GM19438 (cell line): Measurements from ENCODE around the gene MYO7A.

Experiments used
- ATAC-seq: cut with Tn5 transposase; IDR thresholded peaks from one replicate; pipeline ENCODE4 v1.9.1; 2021; ENCODE audit warnings: low read depth; ENCODE audit not compliant: unreplicated experiment

MYO7A gene

DNA sequence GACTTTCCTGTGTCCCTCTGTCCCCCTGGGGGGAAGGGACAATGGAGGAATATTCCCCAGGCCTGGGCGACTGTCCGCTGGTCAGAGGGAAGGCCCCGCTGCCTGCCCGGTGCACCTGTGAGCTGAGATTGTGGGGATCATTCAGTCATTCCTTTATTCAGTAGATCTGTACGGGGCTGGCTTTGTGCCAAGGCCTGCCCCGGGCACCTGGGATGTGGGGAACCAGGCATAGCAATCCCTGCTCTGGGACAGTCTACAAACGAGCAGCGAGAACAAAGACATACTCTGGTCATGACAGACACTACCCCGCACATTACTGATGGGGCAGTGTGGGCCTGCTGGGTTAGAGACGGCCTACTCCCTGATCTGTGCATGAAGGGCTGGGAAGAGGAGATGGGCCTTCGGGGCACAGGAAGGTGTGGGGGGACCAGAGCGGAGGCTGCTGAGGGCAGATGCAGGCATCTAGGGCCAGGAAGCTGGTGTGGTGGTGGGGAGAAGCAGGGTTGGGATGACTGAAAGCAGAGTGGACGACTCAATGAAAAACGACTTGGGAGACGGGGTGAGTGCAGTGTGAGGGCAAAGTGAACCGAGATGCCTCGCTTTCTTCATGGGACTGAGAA, 1.8 kb upstream of the MYO7A start:
- no peak for ATAC-seq

DNA sequence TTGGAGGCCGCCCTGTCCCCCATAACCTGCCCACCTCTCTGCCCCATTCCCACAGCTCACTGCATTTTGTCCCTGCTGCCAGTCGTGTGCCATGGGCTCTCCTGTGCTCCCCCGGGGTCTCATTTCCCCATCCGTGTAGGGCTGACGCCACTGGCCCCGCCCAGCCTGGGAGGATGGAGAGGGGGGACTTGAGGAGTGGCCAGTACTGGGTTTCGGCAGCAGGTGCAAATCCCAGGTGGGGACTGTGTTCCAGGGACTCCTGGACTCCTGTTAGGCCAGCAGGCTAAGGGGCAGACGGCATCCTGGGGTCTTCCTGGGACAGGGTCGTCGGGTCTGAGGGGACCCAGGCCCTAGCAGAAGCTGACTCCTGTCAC, 1.2 kb upstream of the MYO7A start:
- ATAC-seq, result no peak

DNA sequence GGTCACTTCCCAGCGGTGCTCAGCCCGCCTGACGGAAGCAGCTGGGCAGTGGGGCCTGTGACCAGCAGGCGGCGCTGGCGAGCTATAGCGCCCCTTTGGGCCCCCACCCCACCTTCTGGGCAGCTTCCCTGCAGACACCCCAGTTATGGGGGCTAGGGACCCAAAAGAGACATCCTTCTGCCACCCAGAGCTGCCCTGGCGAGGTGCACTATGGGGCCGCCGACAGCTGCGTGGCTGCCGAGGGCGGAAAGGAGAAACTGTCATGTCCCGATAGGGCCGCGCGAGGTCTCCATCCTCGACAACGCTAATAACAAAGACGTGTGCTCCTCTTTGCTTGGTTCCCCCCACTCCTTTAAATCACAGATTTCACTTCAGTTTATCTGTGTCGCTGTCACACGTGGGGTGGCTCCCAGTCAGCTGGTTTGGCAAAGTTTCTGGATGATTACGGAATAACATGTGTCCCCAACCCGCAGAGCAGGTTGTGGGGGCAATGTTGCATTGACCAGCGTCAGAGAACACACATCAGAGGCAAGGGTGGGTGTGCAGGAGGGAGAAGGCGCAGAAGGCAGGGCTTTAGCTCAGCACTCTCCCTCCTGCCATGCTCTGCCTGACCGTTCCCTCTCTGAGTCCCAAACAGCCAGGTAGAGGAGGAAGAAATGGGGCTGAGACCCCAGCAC, 673 bp upstream of the MYO7A start:
- no peak for ATAC-seq

DNA sequence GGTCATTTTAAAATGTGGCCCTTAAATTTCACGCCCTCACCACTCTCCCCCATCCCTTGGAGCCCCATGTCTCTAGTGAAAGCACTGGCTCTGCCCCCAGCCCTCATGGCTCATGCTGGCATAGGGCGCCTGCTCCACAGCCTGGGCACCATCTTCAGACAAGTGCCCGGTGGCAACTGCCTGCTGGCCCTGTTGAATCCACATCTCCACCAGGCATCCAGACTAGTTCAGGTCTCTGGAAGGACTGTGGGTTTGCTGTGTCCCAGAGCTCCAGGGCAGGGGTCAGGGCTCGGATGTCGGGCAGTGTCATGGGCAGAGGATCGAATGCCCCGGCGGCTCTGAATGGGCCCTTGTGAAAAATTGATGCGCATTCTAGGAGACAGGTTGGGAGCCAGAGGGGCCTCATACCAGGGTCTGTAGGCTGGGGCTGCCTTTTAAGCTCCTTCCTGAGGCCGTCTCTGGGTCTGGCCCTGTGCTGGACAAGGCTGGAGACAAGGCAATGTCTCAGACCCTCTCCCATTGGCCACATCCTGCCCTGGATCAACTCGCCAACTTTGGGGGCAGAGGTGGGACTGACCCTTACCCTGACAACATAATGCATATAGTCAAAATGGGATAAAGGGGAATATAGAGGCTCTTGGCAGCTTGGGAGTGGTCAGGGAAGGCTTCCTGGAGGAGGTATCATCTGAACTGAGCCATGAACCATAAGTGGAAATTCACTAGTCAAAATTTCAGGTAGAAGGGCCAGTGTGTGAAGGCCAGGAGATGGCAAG, 1.2 kb downstream of the MYO7A start:
- no peak for ATAC-seq

DNA sequence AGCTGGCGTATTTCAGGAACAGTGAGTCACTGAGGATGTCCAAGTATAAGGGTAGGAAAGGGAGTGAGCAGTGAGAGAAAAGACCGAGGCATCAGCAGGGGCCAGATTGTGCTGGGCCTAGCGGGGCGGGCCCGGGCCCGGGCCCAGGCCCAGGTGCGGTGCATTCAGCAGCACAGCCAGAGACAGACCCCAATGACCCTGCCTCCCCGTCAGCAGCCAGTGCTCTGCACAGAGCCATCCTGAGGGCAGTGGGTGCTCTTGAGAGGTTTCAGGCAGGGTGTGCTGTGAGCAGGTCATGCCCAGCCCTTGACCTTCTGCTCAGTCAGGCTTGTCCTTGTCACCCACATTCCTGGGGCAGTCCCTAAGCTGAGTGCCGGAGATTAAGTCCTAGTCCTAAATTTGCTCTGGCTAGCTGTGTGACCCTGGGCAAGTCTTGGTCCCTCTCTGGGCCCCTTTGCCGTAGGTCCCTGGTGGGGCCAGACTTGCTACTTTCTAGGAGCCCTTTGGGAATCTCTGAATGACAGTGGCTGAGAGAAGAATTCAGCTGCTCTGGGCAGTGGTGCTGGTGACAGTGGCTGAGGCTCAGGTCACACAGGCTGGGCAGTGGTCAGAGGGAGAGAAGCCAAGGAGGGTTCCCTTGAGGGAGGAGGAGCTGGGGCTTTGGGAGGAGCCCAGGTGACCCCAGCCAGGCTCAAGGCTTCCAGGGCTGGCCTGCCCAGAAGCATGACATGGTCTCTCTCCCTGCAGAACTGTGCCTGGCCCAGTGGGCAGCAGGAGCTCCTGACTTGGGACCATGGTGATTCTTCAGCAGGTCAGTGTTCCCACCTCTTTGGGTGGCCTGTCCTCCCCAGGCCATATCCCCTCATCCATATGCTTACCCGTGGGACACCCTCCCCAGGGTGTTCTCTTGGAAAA, 2.1 kb downstream of the MYO7A start:
- no peak for ATAC-seq

DNA sequence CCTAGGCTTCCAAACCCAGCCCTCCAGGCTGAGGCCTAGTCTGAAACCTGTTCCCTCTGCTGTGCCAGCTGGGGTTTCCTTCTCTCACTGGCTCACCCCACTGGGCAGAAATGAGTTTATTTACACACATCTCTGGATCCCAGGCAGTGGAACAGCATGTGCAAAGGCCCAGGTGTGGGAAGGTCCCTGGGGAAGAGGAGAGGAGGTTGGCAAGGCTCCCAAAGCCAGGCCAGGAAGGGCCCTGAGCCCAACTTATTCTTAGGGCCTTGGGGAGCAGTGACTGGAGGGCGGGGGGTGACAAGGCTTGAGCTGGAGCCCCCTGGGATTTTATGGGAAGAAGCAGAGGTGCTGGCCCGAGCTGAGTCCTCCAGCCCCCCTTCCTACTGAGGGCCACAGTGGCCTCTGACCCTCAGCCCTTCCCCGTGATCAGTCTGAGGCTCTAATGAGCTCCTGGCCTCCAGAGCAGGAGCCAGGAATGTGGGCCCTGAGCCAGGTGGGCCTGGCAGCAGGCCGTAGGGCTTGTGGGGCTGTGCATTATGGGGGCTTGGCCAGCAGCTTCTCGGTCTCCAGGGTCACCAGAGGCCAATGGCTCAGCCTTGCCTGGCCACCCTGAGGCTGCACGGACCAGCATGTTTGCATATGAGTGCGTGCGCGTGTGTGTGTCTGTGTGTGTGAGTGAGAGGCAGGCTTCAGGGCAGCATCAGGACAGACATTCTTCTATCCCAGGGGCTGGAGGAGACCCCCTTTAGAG, 2.9 kb downstream of the MYO7A start:
- ATAC-seq, result no peak

DNA sequence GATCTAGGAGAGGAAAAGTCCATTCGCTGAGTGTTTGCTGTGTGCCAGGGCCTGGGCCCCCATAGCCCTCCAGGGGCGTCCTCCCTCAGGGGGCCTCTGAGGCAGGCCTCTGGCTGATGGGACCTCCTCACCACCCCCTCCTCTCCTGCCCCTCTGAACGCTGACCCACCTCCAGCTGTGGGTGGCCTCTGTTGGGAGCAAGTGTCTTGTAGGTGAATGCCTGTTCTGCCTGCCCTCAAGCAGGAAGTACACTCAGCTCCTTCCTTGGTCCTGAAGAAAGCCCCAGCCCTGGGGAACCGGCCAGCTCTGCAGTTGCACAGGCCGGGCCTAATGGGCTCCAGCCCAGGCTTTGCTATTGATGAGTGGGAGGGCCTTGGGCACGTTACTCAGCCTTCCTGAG, 3.5 kb downstream of the MYO7A start:
- no peak for ATAC-seq

DNA sequence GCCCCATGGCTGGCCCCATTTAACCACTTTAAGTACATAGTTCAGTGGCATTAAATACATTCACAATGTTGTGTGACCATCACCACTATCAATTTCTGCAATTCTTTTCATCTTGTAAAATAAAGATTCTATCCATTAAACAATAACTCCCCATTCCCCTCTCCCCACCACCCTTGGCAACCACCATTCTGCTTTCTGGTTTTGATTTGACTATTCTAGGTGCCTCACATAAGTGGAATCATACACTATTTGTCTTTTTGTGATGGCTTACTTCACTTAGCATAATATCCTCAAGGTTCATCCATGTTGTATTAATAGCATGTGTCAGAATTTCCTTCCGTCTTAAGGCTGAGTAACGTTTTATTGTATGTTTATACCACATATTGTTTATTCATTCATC, 7.0 kb downstream of the MYO7A start:
- ATAC-seq, result no peak

DNA sequence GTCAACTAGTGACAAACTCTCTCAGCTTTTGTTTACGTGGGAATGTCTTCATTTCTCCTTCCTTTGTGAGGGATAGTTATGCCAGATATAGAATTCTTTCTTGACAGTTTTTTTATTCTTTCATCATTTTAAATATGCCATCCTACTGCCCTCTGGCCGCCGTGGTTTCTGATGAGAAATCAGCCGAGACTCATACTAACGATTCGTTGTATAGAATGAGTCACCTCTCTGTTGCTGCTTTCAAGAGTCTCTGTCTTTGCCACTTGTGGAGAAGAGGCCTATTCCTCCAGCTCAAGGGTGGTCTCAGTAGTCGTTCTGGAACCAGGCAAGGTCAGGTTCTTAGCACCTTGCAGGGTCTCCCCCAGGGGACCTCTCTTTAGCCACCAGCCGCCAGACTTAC, 8.0 kb downstream of the MYO7A start:
- no peak for ATAC-seq

DNA sequence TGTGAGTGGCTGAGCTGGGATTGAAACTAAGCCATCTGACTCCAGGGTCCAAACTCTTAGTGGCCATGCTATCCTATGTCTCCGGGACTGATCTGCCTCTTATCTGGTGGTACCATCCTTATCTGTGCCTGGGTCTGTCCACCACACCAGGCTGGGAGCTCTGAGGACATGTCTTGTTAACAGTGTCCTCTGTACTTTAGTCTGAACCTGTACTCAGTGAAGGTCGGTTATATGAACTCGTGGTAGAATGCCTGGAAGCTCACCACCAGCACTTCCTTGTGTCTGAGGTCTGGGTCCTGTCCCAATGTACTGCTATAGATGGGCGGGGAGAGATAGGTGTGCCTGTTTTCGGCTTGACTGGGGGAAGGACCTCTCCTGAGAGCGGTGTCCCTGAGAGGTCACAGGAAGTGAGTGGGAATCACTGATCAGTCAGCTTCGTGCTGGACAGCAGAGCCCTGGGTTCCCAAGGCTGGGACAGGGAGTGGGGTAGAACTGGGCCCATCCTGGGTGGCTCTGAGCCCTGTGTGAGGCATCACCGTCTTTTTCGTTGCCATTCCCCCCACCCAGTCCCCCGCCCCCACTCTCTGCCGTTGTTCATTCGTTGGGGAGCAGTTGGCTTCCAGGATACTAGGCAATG, 8.9 kb downstream of the MYO7A start:
- no peak for ATAC-seq

DNA sequence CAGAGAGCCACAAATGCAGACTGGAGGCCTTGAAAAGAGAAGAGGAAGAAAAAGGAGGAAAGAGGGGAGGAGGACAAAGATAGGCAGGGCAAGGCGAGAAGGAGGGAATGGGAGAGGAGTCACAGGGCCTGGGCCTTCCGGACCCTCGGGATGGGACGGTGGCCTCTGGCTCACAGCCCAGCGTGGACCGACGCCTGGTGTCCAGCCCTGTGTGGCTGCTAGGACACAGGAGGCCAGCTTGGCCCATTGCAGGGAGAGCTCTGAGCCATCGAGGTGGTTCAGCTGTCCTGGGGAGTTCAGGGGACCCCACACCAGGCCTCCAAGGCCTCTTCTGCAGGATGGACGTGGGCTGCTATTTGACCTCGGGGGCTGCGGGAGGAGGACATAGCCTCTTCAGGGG, 9.4 kb downstream of the MYO7A start:
- ATAC-seq, result no peak

DNA sequence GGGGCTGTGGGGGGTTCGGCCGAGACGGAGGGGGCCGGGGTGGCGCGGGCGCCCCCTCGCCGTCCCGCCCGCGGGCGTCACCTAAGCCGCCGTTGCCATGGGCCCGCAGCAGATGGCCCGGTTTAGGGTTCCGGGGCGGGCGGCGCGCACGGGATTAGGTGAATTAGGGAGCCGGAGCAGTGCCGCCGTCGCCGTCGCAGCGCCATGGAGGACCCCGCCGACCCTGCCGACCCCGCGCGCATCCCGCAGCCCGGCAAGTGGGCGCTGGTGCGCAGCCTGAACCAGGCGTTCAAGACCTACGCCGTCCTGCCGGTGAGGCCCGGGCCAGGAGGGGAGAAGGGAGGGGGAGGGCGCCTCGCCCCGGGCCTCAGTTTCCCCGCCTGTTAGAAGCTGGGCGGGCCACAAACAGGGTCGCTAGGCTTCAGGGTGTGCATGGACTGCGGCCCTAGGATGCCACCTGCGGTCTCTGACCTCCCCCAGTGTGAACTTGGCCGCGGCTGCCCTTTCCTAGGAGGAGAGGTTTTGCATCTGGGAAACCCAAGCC, 10.1 kb downstream of the MYO7A start:
- no peak for ATAC-seq

DNA sequence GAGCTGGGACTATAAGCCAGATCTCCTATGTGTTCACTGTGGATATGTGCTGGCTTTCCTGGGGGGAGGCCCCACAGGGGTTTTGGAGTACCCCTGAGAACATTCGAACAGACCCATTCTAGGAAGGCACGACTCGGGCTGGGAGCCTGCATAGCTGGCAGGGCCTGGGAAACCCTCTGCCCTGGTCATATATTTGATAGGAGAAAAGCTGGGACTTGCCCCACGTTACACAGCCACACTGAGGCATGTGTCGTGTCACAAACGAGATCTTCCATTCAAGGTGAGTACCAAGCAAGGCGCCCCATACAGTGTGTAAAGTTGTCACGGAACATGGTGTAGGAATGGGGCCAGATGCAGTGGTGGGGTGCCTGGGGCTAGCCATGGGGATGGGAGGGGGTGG, 11.2 kb downstream of the MYO7A start:
- no peak for ATAC-seq

DNA sequence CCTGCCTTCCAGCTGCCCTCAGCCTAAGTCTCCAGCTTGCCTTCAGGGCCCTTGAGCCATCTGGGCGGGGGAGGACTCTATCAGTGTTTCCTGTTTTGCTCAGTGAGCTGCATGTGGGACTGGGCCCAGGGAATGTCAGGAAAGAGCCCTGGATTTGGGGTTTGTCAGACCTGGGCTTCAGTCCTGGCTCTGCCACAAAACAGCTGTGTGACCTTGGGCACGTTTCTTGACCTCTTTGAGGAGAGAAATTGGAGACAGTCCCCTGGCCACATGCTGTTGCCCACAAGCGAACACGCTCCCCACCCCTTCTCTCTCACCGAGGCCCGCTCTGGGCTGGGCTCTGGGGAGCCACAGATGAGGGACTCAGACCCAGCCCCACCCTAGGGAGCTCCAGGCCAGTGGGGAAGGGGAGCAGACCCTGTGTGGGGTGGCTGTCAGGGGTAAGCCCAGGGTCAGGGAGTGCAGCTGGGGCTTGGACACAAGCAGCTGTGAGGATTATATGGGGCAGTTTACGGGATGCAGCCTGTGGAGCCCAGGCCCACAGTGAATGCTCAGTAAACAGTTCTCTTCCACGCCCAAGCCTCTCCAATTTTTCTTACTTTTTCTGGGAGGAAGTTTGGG, 12.3 kb downstream of the MYO7A start:
- ATAC-seq, result no peak

DNA sequence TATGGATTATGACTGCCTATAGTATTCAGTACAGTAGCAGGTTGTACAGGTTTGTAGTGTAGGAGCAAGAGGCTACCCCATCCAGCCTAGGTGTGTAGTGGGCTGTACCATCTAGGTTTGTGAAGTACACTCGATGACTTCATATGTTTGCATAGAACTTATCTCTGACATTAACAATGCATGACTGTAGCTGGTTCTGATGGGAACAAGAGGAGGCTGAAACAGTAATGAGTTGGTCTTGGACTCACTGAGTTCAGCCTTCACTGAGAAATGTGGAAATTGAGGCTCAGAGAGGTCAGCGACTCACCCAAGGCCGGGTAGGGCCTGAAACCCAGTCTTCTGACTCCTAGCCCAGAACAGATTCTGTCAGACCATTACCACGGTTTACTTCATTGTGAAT, 13.0 kb downstream of the MYO7A start:
- no peak for ATAC-seq

DNA sequence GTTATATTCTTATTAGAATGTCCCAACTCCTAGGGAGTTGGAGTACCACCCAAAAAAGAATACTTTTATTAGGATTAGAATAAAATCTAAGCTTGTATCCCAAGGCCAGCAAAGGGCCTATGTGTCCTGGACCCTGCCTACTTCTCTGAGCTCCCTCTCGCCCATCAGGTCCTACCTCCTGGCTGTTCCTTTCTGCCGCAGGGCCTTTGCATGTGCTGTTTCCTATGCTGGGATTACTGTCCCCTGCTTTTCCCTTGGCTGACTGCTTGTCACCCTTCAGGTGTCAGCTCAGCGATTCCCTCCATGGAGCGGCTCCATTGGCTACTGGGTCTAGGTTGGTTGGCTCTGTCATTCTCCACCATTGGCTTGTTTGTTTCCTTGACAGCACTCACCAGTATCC, 13.4 kb downstream of the MYO7A start:
- ATAC-seq, result no peak

DNA sequence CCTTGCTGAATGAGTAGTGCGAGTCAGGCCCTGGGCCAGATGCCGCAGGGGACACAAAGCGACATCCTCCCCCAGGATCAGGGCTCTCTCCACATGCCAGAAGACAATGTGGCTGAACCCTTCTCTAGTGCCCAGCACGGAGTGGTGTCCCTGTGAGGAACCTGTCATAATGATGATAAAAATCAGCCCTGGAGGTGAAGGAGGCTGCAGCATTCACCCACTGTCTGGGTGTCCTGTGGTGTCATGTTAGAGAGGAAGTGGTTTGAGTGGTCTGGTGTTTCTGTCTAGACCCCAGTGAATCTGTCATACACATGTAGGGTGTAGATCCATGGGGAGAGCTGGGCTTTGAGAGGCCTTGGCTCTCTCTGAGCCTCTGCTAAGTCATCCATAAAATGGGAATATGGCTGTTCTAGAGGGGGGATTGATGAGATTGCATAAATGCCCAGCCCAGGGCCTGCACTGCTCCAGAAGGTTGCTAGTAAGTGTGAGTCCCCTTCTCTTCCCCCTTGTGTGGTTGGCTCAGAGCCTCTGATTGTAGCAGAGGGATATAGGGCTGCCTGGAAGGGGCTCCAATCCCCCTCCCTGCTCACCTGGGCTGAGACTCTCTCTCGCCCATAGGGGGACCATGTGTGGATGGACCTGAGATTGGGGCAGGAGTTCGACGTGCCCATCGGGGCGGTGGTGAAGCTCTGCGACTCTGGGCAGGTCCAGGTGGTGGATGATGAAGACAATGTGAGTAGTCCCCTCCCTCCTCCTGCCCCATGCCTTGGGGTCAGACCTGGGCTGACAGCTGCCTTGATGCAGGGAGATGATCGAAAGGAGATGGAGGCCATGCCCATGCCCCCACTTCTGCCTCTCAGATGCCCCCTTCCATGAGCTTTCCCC, 14.3 kb downstream of the MYO7A start:
- no peak for ATAC-seq

DNA sequence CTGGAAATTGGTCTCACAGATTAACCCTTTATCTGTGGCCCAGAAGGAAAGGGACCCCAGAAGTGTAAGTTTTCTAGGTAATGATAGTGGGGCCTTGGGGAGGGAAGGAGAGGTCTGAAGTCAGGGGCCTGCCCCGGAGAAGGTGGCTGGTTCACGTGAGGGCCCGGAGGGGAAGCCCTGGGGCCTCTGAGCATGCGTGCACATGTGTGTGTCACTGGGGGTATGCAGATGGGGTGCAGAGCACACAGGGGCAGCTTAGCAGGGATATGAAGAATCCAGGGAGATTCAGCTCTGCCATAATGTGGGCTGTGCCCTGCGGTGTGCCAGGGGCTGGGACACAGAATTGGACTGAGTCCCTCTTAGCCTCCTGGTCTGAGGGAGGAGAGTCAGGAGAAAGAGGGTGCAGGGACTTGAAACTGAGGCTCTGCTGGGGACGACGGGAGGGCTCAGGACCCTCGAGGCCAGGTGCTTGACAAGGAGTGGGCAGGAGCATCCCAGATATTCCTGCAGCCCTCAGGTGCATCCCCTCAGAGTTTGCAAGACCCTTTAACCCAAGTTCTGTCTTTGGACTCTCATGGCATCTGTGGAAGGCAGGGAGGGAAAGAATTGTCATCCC, 15.5 kb downstream of the MYO7A start:
- ATAC-seq, result no peak
